IMR-90 (cell line): ENCODE results near the gene FAM76B. TPM values are rescaled to one million over a fixed set of nuclear protein-coding genes. Genes with fewer than 3 reads are reported as not detected.
A peak's percentile ranks its signal among the peaks of the same experiment; 100 is the strongest.

Experiments
- ATAC-seq: fragments of 200-7000 bp; cut with Tn5 transposase; 2 replicates; pipeline ENCODE4 v1.9.1; 2020; ENCODE audit warnings: low read depth, mild to moderate bottlenecking, moderate library complexity
- BruUV-seq: library from RNA; stranded (reverse); fragments of 400-500 nt; replicated peaks from 2 replicates; lab custom pipeline; 2021; lab: Mats Ljungman, UMichigan
- CTCF ChIA-PET: fragments of 300-600 bp; formaldehyde crosslinking; extraction: SDS; loops from one replicate; lab custom pipeline; 2021; ENCODE audit warnings: antibody characterized with exemption; lab: Yijun Ruan, JAX
- POLR2A ChIA-PET: fragments of 300-600 bp; sonication (Branson Sonifier 250); formaldehyde crosslinking; loops from one replicate; lab custom pipeline; 2022; ENCODE audit warnings: antibody characterized with exemption; ENCODE audit not compliant: unreplicated experiment; lab: Charles Lee
- DNase-seq: peaks from one replicate; pipeline ENCODE4 v3.0.0; 2013
- H2AFZ ChIP-seq: replicated peaks from 2 replicates; pipeline ENCODE3; 2013; ENCODE audit warnings: low read length, mild to moderate bottlenecking; ENCODE audit not compliant: poor library complexity
- H2AK5ac ChIP-seq: 2 replicates; pipeline ENCODE4 v1.6.1; 2013; ENCODE audit warnings: low read depth, low read length, inconsistent platforms
- H2AK9ac ChIP-seq: replicated peaks from 2 replicates; pipeline ENCODE3; 2013; ENCODE audit warnings: mild to moderate bottlenecking, low read depth, low read length, moderate library complexity; ENCODE audit not compliant: poor library complexity
- H2BK120ac ChIP-seq: 2 replicates; pipeline ENCODE4 v1.6.1; 2013; ENCODE audit warnings: low read depth, low read length, inconsistent platforms
- H2BK15ac ChIP-seq: 3 replicates; pipeline ENCODE4 v1.6.1; 2013; ENCODE audit warnings: low read depth, low read length, inconsistent platforms
- H2BK20ac ChIP-seq: 2 replicates; pipeline ENCODE4 v1.6.1; 2013; ENCODE audit warnings: low read depth, mild to moderate bottlenecking, inconsistent platforms, low read length, moderate library complexity
- H2BK5ac ChIP-seq: 2 replicates; pipeline ENCODE4 v1.6.1; 2013; ENCODE audit warnings: mild to moderate bottlenecking, low read depth, low read length, inconsistent platforms; ENCODE audit not compliant: poor library complexity, severe bottlenecking
- H3K14ac ChIP-seq: replicated peaks from 2 replicates; pipeline ENCODE4 v1.6.1; 2013; ENCODE audit warnings: low read depth, low read length, inconsistent platforms
- H3K18ac ChIP-seq: 2 replicates; pipeline ENCODE4 v1.6.1; 2013; ENCODE audit warnings: low read depth, low read length, control low read depth
- H3K23ac ChIP-seq: 2 replicates; pipeline ENCODE4 v1.6.1; 2013; ENCODE audit warnings: low read depth, low read length, inconsistent platforms
- H3K27ac ChIP-seq: 2 replicates; pipeline ENCODE4 v1.5.1; 2013; ENCODE audit warnings: mild to moderate bottlenecking, control low read depth, low read length; ENCODE audit not compliant: insufficient read depth
- H3K27me3 ChIP-seq: 2 replicates; pipeline ENCODE4 v1.6.1; 2013; ENCODE audit warnings: low read length; ENCODE audit not compliant: control insufficient read depth, insufficient read depth
- H3K36me3 ChIP-seq: 2 replicates; pipeline ENCODE4 v1.6.1; 2013; ENCODE audit warnings: low read length, mixed read lengths; ENCODE audit not compliant: control insufficient read depth, insufficient read depth
- H3K4ac ChIP-seq: 2 replicates; pipeline ENCODE4 v1.6.1; 2013; ENCODE audit warnings: low read depth, low read length, inconsistent platforms
- H3K4me1 ChIP-seq: 2 replicates; pipeline ENCODE4 v1.6.1; 2013; ENCODE audit warnings: low read length, mixed read lengths; ENCODE audit not compliant: control insufficient read depth, insufficient read depth
- H3K4me2 ChIP-seq: 2 replicates; pipeline ENCODE4 v1.6.1; 2013; ENCODE audit warnings: low read depth, mild to moderate bottlenecking, control low read depth, low read length, moderate library complexity
- H3K4me3 ChIP-seq: 2 replicates; pipeline ENCODE4 v1.5.1; 2013; ENCODE audit warnings: low read depth, mild to moderate bottlenecking, control low read depth, low read length, moderate library complexity; ENCODE audit not compliant: insufficient read depth
- H3K56ac ChIP-seq: 2 replicates; pipeline ENCODE4 v1.6.1; 2013; ENCODE audit warnings: low read length, inconsistent platforms; ENCODE audit not compliant: insufficient read depth; ENCODE audit errors: extremely low read depth
- H3K79me1 ChIP-seq, 2 experiments: 2 replicates each; pipeline ENCODE4 v1.6.1; 2013; ENCODE audit warnings: low read length in 2 of 2, inconsistent platforms in 1 of 2, low read depth in 1 of 2
- H3K9ac ChIP-seq: 2 replicates; pipeline ENCODE4 v1.6.1; 2013; ENCODE audit warnings: low read depth, low read length, control low read depth
- H3K9me1 ChIP-seq: 2 replicates; pipeline ENCODE4 v1.6.1; 2013; ENCODE audit warnings: low read length, inconsistent platforms; ENCODE audit not compliant: insufficient read depth
- H3K9me3 ChIP-seq: 2 replicates; pipeline ENCODE4 v1.6.1; 2013; ENCODE audit warnings: low read length; ENCODE audit not compliant: control insufficient read depth, insufficient read depth
- H4K20me1 ChIP-seq: 2 replicates; pipeline ENCODE4 v1.6.1; 2013; ENCODE audit warnings: low read length, inconsistent platforms; ENCODE audit not compliant: insufficient read depth
- H4K5ac ChIP-seq: 2 replicates; pipeline ENCODE4 v1.6.1; 2013; ENCODE audit warnings: mild to moderate bottlenecking, low read depth, low read length, control low read depth
- H4K8ac ChIP-seq, 2 experiments: 2 replicates each; pipeline ENCODE4 v1.6.1; 2013; ENCODE audit warnings: low read depth in 2 of 2, low read length in 2 of 2, control low read depth in 1 of 2, inconsistent platforms in 1 of 2
- H4K91ac ChIP-seq: 2 replicates; pipeline ENCODE4 v1.6.1; 2013; ENCODE audit warnings: low read depth, low read length, inconsistent platforms; ENCODE audit not compliant: insufficient read depth
- ELK1 ChIP-seq: fragments of 150-350 bp; IDR thresholded peaks from 2 replicates; pipeline ENCODE4 v1.6.1; 2016; ENCODE audit warnings: low read depth, mild to moderate bottlenecking, low read length, moderate library complexity, borderline replicate concordance
- WGBS, 2 experiments: methylation state at CpG; one replicate each; pipeline versions ENCODE4 v1.1.5 to v1.1.7; 2013; ENCODE audit warnings: missing lambda C conversion rate in 2 of 2; ENCODE audit not compliant: insufficient read length in 1 of 2; ENCODE audit errors: extremely low coverage in 2 of 2; 5-methylcytosine and 5-hydroxymethylcytosine counted together
- dilution Hi-C: fragments of 300-500 bp; cut with HindIII; formaldehyde crosslinking; loops from one replicate; pipeline ENCODE4 v1.14.3; 2018; ENCODE audit warnings: low sequenced_read_pairs; ENCODE audit not compliant: unreplicated experiment
- in situ Hi-C: fragments of 300-500 bp; cut with MboI; formaldehyde crosslinking; loops from 3 replicates; pipeline ENCODE4 v1.14.3; 2019; ENCODE audit warnings: low sequenced_read_pairs, inconsistent platforms, mixed read lengths
- intact Hi-C: fragments of 100-400 bp; cut with micrococcal nuclease; formaldehyde crosslinking; loops from 2 replicates; pipeline ENCODE4 v1.10.0; 2022
- polyA plus RNA-seq, 3 experiments: library from polyadenylated mRNA; depleted of rRNA; stranded (reverse); fragments of >200 nt; gene quantifications; 2 replicates each; pipeline ENCODE4 v1.2.3, GENCODE V29; 2012; ENCODE audit warnings: low replicate concordance in 1 of 3
- total RNA-seq: library from RNA; depleted of rRNA; stranded (reverse); fragments of >200 nt; gene quantifications from 2 replicates; pipeline ENCODE4 v1.2.3, GENCODE V29; 2012
- TF ChIP-seq, protein P1 (sequence below): fragments of 150-350 bp; IDR thresholded peaks from 2 replicates; pipeline ENCODE4 v1.6.1; 2017; ENCODE audit warnings: mild to moderate bottlenecking, antibody characterized with exemption, low read length, low read depth

The FAM76B gene
- total and polyA plus RNA-seq, 2 of the 4 experiments (the other 2 are of a cell fraction), result 12.7 to 14.3 TPM

- no peaks in the 10 kb centered on the region for H3K36me3 ChIP-seq
- WGBS, 2 experiments, result 5% methylated on average over 7 of the region's 29 CpGs; no CpG with 5 or more reads in 1 of the 2 experiments
- no peaks in the 10 kb centered on the region for H3K27me3 ChIP-seq
- peak overlapping the region; percentile 85 for H3K27ac ChIP-seq
- ChIA-PET CTCF (interaction anchor here (1.0 to 1.6 kb wide), 2 partner anchors 45 to 552 kb away, joined by 3 to 4 read pairs; partner anchors contain the start of gene MAML2), POLR2A (no interaction called here)
- H2BK120ac ChIP-seq, result no peak overlapping the region
- H4K8ac ChIP-seq, result peak overlapping the region; percentile 31 to 76; a peak in 3 of 4 replicates
- BruUV-seq, result no TSS peak
- peak overlapping the region; percentile 78 for H3K4me3 ChIP-seq
- H2AK9ac ChIP-seq, result peak overlapping the region; percentile 89
- H2AFZ ChIP-seq, result peak overlapping the region; percentile 95
- peak overlapping the region; percentile 80 for H2BK5ac ChIP-seq
- peak overlapping the region; percentile 9 for H4K5ac ChIP-seq
- H3K4me1 ChIP-seq, result no peaks in the 10 kb centered on the region
- H3K23ac ChIP-seq, result peak overlapping the region; percentile 55
- H3K4ac ChIP-seq, result peak overlapping the region; percentile 58
- no peak overlapping the region for H3K18ac ChIP-seq
- intact Hi-C loops (loop anchor here (1.0 to 5.0 kb wide), 5 partner anchors 42 to 602 kb away; partner anchors contain the start of genes MAML2 and MTMR2), dilution Hi-C loops (no loop called here), in situ Hi-C loops (no loop called here)
- 0 out of 2 replicates have a peak, but pooled peaks cover 2% of the 10 kb centered on the region for H3K9me1 ChIP-seq
- 0 out of 2 replicates have a peak overlapping the region, but pooled peaks have one; percentile 4 for H4K91ac ChIP-seq
- H3K9me3 ChIP-seq, result no peaks in the 10 kb centered on the region
- peak overlapping the region; percentile 74 for H3K9ac ChIP-seq
- H2BK15ac ChIP-seq, result no peak overlapping the region; the same call in 2 of the 3 replicates
- H2BK20ac ChIP-seq, result no peak overlapping the region
- no peak for TF ChIP-seq ELK1
- TF ChIP-seq, protein P1, sequence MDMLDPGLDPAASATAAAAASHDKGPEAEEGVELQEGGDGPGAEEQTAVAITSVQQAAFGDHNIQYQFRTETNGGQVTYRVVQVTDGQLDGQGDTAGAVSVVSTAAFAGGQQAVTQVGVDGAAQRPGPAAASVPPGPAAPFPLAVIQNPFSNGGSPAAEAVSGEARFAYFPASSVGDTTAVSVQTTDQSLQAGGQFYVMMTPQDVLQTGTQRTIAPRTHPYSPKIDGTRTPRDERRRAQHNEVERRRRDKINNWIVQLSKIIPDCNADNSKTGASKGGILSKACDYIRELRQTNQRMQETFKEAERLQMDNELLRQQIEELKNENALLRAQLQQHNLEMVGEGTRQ, result peak; percentile 83
- DNase-seq, result peak; percentile 64
- no peak for ATAC-seq
- peak overlapping the region; percentile 74 for H3K14ac ChIP-seq
- peak overlapping the region; percentile 24; the same call in 1 of the 2 replicates for H2AK5ac ChIP-seq
- H4K20me1 ChIP-seq, result no peaks in the 10 kb centered on the region; the same call in 1 of the 2 replicates
- H3K56ac ChIP-seq, result peak overlapping the region; percentile 27
- peak overlapping the region; percentile 91 for H3K4me2 ChIP-seq
- H3K79me1 ChIP-seq, result peaks cover 12 to 54% of the 10 kb centered on the region in 2 experiments
Observed at GRCh38 chr11:95790933-95791708, 1.5 kb upstream of the FAM76B start.
